ENCODE results near the gene SLC9C1. TPM values are rescaled to one million over a fixed set of nuclear protein-coding genes. Genes with fewer than 3 reads are reported as not detected.

Gene SLC9C1
- polyA plus RNA-seq, 2 donors: not detected

- Histone ChIP-seq H3K36me3 (ENCODE audit: control insufficient read depth in 2 of 2, insufficient read depth in 2 of 2, low read length in 1 of 2) (no peaks in the 10 kb centered on the region), H3K4me1 (ENCODE audit: control insufficient read depth in 2 of 2, insufficient read depth in 2 of 2, low read length in 1 of 2) (peaks cover 0 to 3% of the 10 kb centered on the region in 2 donors), H3K4me3 (ENCODE audit: low read depth in 1 of 2, low read length in 2 of 2) (no peak overlapping the region), H3K9me3 (ENCODE audit: control insufficient read depth in 2 of 2, insufficient read depth in 1 of 2, low read depth in 1 of 2, low read length in 1 of 2) (no peaks in the 10 kb centered on the region), H3K27ac (ENCODE audit: low read depth in 2 of 2, low read length in 1 of 2) (no peak overlapping the region), H3K27me3 (ENCODE audit: control insufficient read depth in 1 of 2, insufficient read depth in 2 of 2, low read length in 2 of 2) (no peaks in the 10 kb centered on the region)
- 92 to 93% methylated on average over 4 of the region's 4 CpGs for WGBS, 2 donors
Measured at GRCh38 chr3:112129925-112130637, 163.9 kb downstream of the SLC9C1 start.

GRCh38 chr3:112128843-112129727 is 164.9 kb downstream of the SLC9C1 start:
- H3K36me3 ChIP-seq (ENCODE audit: control insufficient read depth in 2 of 2, insufficient read depth in 2 of 2, low read length in 1 of 2): no peaks in the 10 kb centered on the region
- peaks cover 0 to 3% of the 10 kb centered on the region in 2 donors for H3K4me1 ChIP-seq (ENCODE audit: control insufficient read depth in 2 of 2, insufficient read depth in 2 of 2, low read length in 1 of 2)
- H3K4me3 ChIP-seq (ENCODE audit: low read depth in 1 of 2, low read length in 2 of 2): no peak overlapping the region
- H3K27me3 ChIP-seq (ENCODE audit: control insufficient read depth in 1 of 2, insufficient read depth in 2 of 2, low read length in 2 of 2): no peaks in the 10 kb centered on the region
- H3K27ac ChIP-seq (ENCODE audit: low read depth in 2 of 2, low read length in 1 of 2): no peak overlapping the region
- WGBS, 2 donors: 44 to 54% methylated on average over 7 of the region's 7 CpGs
- H3K9me3 ChIP-seq (ENCODE audit: control insufficient read depth in 2 of 2, insufficient read depth in 1 of 2, low read depth in 1 of 2, low read length in 1 of 2): no peaks in the 10 kb centered on the region

DNA sequence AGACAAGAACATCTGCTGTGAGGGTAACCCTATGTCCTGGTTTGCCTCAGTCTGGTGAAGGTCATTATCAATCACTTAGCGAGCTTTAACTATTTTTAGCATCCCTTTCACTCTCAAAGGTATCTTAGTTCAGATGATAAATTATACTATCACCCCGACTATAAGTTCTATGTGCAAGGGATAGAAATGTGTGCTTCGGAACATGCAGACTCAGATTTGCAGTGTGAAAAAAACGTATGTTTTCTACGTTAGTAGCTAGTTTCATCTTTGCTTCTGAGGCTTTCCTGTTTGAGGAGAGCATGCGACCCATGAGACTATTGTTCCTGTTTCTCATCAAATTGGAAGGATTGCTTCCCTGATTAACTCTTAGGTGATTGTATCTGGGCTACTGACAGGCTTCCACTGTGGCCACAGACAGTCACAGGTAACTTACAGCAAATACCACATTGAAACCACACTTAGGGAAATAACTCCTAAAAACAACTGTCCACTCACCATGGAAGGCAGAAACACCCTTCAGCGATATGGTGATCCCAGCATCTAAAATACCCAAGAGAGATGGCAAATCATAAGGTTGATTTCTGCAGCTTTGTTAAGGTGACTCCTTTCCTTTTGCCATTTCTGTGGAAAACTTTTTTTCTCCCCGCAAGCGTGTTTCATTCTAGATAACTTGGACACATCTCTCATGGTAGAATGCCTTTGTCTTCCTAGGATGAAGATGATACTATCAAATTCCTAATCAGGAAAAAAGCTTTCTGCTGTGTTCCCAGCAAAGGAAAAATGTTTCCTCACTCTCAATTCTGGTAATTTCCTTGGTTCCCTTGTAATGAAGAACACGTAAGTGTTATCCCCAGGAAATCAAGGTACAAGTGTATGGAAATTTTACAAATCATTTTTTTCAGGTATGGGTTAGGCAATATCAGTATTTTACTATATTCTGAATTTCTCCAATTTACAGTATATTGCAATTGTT is 166.2 kb downstream of the SLC9C1 start:
- H3K27ac ChIP-seq (ENCODE audit: low read depth in 2 of 2, low read length in 1 of 2): no peak overlapping the region
- no peaks in the 10 kb centered on the region for H3K9me3 ChIP-seq (ENCODE audit: control insufficient read depth in 2 of 2, insufficient read depth in 1 of 2, low read depth in 1 of 2, low read length in 1 of 2)
- no peaks in the 10 kb centered on the region for H3K27me3 ChIP-seq (ENCODE audit: control insufficient read depth in 1 of 2, insufficient read depth in 2 of 2, low read length in 2 of 2)
- H3K4me1 ChIP-seq (ENCODE audit: control insufficient read depth in 2 of 2, insufficient read depth in 2 of 2, low read length in 1 of 2): no peaks in the 10 kb centered on the region
- 72 to 75% methylated on average over 10 of the region's 10 CpGs for WGBS, 2 donors
- no peak overlapping the region for H3K4me3 ChIP-seq (ENCODE audit: low read depth in 1 of 2, low read length in 2 of 2)
- H3K36me3 ChIP-seq (ENCODE audit: control insufficient read depth in 2 of 2, insufficient read depth in 2 of 2, low read length in 1 of 2): no peaks in the 10 kb centered on the region

- no peaks in the 10 kb centered on the region for H3K4me1 ChIP-seq (ENCODE audit: control insufficient read depth in 2 of 2, insufficient read depth in 2 of 2, low read length in 1 of 2)
- 60 to 61% methylated on average over 1 of the region's 1 CpG for WGBS, 2 donors
- H3K36me3 ChIP-seq (ENCODE audit: control insufficient read depth in 2 of 2, insufficient read depth in 2 of 2, low read length in 1 of 2): no peaks in the 10 kb centered on the region
- no peak overlapping the region for H3K4me3 ChIP-seq (ENCODE audit: low read depth in 1 of 2, low read length in 2 of 2)
- H3K9me3 ChIP-seq (ENCODE audit: control insufficient read depth in 2 of 2, insufficient read depth in 1 of 2, low read depth in 1 of 2, low read length in 1 of 2): no peaks in the 10 kb centered on the region
- H3K27ac ChIP-seq (ENCODE audit: low read depth in 2 of 2, low read length in 1 of 2): no peak overlapping the region
- H3K27me3 ChIP-seq (ENCODE audit: control insufficient read depth in 1 of 2, insufficient read depth in 2 of 2, low read length in 2 of 2): no peaks in the 10 kb centered on the region
Measured at GRCh38 chr3:112126511-112126911, 167.5 kb downstream of the SLC9C1 start.

- 77 to 85% methylated on average over 5 of the region's 5 CpGs for WGBS, 2 donors
- Histone ChIP-seq H3K9me3 (ENCODE audit: control insufficient read depth in 2 of 2, insufficient read depth in 1 of 2, low read depth in 1 of 2, low read length in 1 of 2) (no peaks in the 10 kb centered on the region), H3K27ac (ENCODE audit: low read depth in 2 of 2, low read length in 1 of 2) (no peak overlapping the region), H3K36me3 (ENCODE audit: control insufficient read depth in 2 of 2, insufficient read depth in 2 of 2, low read length in 1 of 2) (no peaks in the 10 kb centered on the region), H3K4me3 (ENCODE audit: low read depth in 1 of 2, low read length in 2 of 2) (no peak overlapping the region), H3K4me1 (ENCODE audit: control insufficient read depth in 2 of 2, insufficient read depth in 2 of 2, low read length in 1 of 2) (no peaks in the 10 kb centered on the region), H3K27me3 (ENCODE audit: control insufficient read depth in 1 of 2, insufficient read depth in 2 of 2, low read length in 2 of 2) (no peaks in the 10 kb centered on the region)
Measured at GRCh38 chr3:112124907-112125607, 169.0 kb downstream of the SLC9C1 start.

- H3K4me3 ChIP-seq (ENCODE audit: low read depth in 1 of 2, low read length in 2 of 2): no peak overlapping the region
- H3K27ac ChIP-seq (ENCODE audit: low read depth in 2 of 2, low read length in 1 of 2): no peak overlapping the region
- H3K27me3 ChIP-seq (ENCODE audit: control insufficient read depth in 1 of 2, insufficient read depth in 2 of 2, low read length in 2 of 2): no peaks in the 10 kb centered on the region
- H3K9me3 ChIP-seq (ENCODE audit: control insufficient read depth in 2 of 2, insufficient read depth in 1 of 2, low read depth in 1 of 2, low read length in 1 of 2): no peaks in the 10 kb centered on the region
- WGBS, 2 donors: 89 to 95% methylated on average over 2 of the region's 2 CpGs
- H3K36me3 ChIP-seq (ENCODE audit: control insufficient read depth in 2 of 2, insufficient read depth in 2 of 2, low read length in 1 of 2): no peaks in the 10 kb centered on the region
- no peaks in the 10 kb centered on the region for H3K4me1 ChIP-seq (ENCODE audit: control insufficient read depth in 2 of 2, insufficient read depth in 2 of 2, low read length in 1 of 2)
Measured at GRCh38 chr3:112123548-112123947, 170.5 kb downstream of the SLC9C1 start.

DNA sequence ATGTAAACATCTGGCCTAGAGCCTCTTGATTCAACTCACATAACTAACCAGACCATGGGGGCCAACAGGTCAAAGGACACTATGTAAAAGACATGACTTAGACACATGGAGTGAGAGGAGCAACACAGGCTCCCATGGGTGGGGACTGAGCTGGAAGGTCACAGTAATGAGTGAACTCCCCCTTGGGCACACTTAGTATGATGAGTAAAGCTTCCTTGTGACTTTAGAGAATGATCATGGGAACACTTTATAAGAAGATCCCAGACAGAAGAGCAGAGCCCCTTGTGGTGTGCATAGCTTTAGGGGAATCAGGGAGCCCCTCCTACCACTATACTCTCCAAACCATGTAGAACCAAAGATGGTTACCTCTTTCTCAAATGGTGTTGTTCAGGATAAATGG is 171.1 kb downstream of the SLC9C1 start:
- no peaks in the 10 kb centered on the region for H3K27me3 ChIP-seq (ENCODE audit: control insufficient read depth in 1 of 2, insufficient read depth in 2 of 2, low read length in 2 of 2)
- H3K9me3 ChIP-seq (ENCODE audit: control insufficient read depth in 2 of 2, insufficient read depth in 1 of 2, low read depth in 1 of 2, low read length in 1 of 2): no peaks in the 10 kb centered on the region
- no peak overlapping the region for H3K4me3 ChIP-seq (ENCODE audit: low read depth in 1 of 2, low read length in 2 of 2)
- no peaks in the 10 kb centered on the region for H3K36me3 ChIP-seq (ENCODE audit: control insufficient read depth in 2 of 2, insufficient read depth in 2 of 2, low read length in 1 of 2)
- no peaks in the 10 kb centered on the region for H3K4me1 ChIP-seq (ENCODE audit: control insufficient read depth in 2 of 2, insufficient read depth in 2 of 2, low read length in 1 of 2)
- H3K27ac ChIP-seq (ENCODE audit: low read depth in 2 of 2, low read length in 1 of 2): no peak overlapping the region

DNA sequence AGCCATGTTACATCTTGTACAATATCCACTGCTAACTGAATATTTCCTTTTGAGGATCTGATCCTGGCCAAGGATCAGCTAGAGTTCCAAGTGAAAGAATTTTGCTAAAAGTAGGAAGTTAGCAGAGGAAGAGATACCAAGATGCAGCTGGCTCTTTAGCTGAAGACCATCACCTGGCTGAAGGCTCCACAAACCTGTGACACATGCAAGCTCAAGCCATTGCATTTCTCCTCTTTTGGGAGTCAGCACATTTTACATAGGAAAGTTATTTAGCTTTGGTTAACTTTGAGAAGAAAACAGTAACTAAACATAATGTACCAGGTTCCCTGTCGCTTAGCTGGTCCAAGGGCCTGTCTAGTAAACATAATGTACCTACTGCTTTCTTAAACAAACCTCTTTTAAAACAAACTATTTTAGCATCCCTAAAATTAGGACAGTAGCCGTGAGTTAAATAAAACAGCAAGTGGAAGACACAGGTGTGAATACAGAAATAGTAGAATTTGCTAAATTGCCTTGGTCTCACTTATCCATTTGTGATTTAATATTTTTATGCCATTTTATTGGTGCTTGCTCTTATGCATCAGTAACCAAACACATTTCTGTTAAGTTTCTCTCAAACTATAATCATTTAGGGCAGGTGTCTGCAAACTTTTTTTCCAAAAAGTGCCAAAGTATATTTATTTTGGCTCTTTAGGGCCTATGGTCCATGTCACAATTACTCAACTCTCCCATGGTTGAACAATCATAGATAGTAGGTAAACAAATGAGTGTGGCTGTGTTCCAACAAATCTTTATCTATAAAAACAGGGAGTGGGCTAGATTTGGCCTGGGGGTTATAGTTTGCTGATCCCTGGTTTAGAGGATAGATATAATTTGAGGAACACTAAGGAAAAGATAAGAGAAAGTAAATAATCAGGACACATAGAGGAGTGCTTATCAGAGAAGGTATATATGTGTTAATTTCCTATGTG is 172.2 kb downstream of the SLC9C1 start:
- H3K4me3 ChIP-seq (ENCODE audit: low read depth in 1 of 2, low read length in 2 of 2): no peak overlapping the region
- no peaks in the 10 kb centered on the region for H3K27me3 ChIP-seq (ENCODE audit: control insufficient read depth in 1 of 2, insufficient read depth in 2 of 2, low read length in 2 of 2)
- WGBS, 2 donors: 92 to 95% methylated on average over 2 of the region's 2 CpGs
- no peak overlapping the region for H3K27ac ChIP-seq (ENCODE audit: low read depth in 2 of 2, low read length in 1 of 2)
- H3K4me1 ChIP-seq (ENCODE audit: control insufficient read depth in 2 of 2, insufficient read depth in 2 of 2, low read length in 1 of 2): no peaks in the 10 kb centered on the region
- no peaks in the 10 kb centered on the region for H3K9me3 ChIP-seq (ENCODE audit: control insufficient read depth in 2 of 2, insufficient read depth in 1 of 2, low read depth in 1 of 2, low read length in 1 of 2)
- H3K36me3 ChIP-seq (ENCODE audit: control insufficient read depth in 2 of 2, insufficient read depth in 2 of 2, low read length in 1 of 2): no peaks in the 10 kb centered on the region
